ENCODE data around the gene TNFRSF19.

DNA sequence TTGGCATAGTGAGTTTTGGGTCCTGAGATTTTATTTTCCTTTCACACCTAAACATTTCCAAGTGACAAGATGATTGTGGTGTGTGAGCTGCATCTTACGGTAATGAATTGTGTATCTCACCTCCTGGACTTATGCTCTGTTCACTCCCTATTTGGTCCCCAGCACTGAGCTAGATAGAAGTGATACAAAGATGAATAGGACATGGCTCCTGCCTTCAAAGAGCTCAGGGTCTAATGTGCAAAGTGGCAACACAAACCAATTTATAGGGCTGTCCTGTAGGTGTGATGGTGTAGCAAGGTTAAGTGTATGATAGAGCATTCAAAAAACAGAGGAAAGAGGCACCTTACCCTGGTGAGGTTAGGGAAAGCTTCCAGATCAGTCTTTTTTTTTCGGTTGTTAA lies 17.6 kb upstream of the TNFRSF19 start:
- TF ChIP-seq, protein P1, sequence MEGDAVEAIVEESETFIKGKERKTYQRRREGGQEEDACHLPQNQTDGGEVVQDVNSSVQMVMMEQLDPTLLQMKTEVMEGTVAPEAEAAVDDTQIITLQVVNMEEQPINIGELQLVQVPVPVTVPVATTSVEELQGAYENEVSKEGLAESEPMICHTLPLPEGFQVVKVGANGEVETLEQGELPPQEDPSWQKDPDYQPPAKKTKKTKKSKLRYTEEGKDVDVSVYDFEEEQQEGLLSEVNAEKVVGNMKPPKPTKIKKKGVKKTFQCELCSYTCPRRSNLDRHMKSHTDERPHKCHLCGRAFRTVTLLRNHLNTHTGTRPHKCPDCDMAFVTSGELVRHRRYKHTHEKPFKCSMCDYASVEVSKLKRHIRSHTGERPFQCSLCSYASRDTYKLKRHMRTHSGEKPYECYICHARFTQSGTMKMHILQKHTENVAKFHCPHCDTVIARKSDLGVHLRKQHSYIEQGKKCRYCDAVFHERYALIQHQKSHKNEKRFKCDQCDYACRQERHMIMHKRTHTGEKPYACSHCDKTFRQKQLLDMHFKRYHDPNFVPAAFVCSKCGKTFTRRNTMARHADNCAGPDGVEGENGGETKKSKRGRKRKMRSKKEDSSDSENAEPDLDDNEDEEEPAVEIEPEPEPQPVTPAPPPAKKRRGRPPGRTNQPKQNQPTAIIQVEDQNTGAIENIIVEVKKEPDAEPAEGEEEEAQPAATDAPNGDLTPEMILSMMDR (conservative IDR thresholded peaks at IDR 0.05; ENCODE audit: low read depth, low read length) = no peak
- TF ChIP-seq RFX5 (IDR thresholded peaks at IDR 0.05; ENCODE audit: low read depth, low read length) (no peak), RAD21 (IDR thresholded peaks at IDR 0.05; ENCODE audit: low read length) (no peak), POLR2A (IDR thresholded peaks at IDR 0.05; ENCODE audit: low read depth, low read length) (no peak), MAFK (IDR thresholded peaks at IDR 0.05; ENCODE audit: low read depth, low read length) (no peak), RCOR1 (IDR thresholded peaks at IDR 0.05; ENCODE audit: insufficient replicate concordance, low read length) (no peak), ELK1 (IDR thresholded peaks at IDR 0.05; ENCODE audit: borderline replicate concordance, low read depth, low read length) (no peak), USF2 (IDR thresholded peaks at IDR 0.05; ENCODE audit: low read depth, low read length) (no peak), FOS (IDR thresholded peaks at IDR 0.05; ENCODE audit: low read depth, low read length) (no peak), MAZ (IDR thresholded peaks at IDR 0.05; ENCODE audit: borderline replicate concordance, low read depth, low read length) (no peak), CEBPB (IDR thresholded peaks at IDR 0.05; ENCODE audit: low read depth, low read length) (no peak), BHLHE40 (IDR thresholded peaks at IDR 0.05; ENCODE audit: low read depth, low read length) (no peak), SMC3 (IDR thresholded peaks at IDR 0.05; ENCODE audit: low read depth, low read length) (no peak), MXI1 (IDR thresholded peaks at IDR 0.05; ENCODE audit: borderline replicate concordance, low read depth, low read length) (no peak)

All from IMR-90 (cell line).